Stimulated activated CD4-positive, alpha-beta T cell treated with anti-CD3 and anti-CD28 coated beads, Interleukin-12 subunit alpha, Interleukin-12 subunit beta, amount 100 ng/mL, for 24 hours (primary cell): ENCODE measurements around the gene NRSN2.
"Not testable (repeated sequence)": the region's sequence is repeated elsewhere in the genome, so short reads cannot be mapped to it uniquely, and the experiment has no call there.

ENCODE experiments used
- DNase-seq, 2 experiments: peaks; one replicate each; pipeline ENCODE4 v3.0.0-alpha.2; 2020; ENCODE audit warnings: low read depth in 2 of 2

Gene NRSN2

DNA sequence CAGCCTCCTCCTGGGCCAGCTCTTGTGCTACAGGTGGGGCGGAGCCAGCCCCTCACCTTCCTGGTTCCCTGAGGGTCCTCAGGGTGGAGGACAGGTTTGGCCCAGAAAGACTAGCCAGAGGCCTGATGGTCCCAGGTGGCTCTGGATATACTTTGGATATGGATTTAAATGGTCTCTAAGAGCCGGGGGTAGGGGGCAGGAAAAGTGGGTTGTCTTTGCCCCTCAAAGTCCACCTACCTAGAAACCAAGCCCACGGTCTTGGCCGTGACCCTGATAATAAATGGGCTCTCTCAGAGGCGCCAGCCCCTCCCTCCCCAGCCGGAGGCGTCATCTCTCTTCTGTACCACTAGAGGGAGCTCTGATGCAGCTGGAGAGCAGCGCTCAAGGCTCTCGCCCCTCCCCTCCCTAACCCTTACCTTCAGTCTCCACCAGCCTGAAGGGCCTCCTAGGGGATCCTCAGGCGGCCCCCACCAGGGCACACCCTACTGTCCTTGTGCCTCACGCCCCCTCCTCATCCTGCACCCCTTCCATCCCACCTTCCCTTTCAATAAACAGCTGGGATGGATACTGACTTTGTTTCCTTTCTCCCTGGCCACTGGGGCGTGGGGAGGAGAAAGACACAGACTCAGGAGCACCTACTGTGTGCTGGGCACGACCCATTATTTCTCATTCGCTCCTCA lies 7.5 kb downstream of the NRSN2 start:
- peak; percentile 61 to 68 for DNase-seq

DNA sequence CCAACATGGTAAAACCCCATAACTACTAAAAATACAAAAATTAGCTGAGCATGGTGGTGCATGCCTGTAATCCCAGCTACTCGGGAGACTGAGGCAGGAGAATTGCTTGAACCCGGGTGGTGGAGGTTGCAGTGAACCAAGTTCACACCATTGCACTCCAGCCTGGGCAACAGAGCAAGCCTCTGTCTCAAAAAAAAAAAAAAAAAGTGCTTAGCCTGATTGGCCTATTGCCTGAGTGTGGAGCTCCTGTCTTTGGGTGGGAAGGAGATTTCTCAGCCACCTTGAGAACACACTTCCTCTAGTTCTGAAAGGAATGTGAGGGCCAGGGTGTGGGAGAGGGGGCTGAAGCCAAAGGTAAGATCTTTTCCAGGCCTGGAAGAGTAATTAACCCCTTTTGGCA lies 9.2 kb downstream of the NRSN2 start:
- not testable (repeated sequence) for DNase-seq

DNA sequence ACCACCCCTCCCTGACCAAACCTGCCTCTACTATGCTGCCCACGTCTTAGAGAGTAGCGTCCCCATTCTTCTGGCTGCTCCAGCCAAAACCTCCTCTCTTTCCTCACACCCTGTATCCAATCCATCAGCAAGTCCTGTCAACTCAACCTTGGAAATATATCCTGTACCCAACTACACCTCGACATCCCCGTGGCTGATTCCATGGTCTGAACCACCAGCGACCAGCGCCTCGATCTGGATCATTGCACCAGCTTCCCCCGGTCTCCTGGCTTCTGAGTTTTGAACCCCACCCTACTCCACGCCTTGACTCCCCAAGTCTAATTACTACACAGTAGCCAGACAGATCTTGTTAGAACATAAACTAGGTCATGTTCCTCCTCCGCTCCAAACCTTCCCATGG lies 9.8 kb downstream of the NRSN2 start:
- no peak for DNase-seq

DNA sequence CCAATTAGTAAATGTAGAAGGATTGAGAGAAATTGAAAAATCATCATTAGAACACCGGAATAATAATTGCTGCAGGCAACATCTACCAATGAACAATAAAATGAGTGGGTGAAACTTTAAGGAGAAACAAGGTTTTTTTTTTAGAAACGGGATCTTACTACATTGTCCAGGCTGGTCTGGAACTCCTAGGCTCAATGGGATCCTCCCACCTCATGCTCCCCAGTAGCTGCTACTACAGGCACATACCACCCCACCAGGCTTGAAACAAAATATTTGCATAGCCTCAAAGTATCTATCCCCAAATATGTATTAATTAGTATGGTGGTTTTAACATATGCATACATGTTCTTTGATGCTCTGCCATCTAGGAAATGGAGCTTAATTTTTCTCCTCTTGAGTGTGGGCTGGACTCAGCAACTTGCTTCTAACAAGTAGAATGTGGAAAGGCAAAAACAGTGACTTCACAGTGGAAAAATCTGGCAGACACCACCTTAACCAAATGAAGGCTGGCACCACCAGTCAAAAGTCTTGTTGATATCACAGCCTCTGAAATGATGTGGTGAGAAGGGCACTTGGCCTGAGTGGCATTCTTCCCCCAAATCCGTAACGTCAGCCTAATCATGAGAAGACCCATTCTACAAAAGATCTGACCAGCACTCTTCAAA lies 12.1 kb downstream of the NRSN2 start:
- DNase-seq = no peak

- no peak for DNase-seq
Observed at GRCh38 chr20:361561-361960, 14.7 kb downstream of the NRSN2 start.

GRCh38 chr20:362271-363254 lies 15.7 kb downstream of the NRSN2 start:
- DNase-seq = peak in 1 of 2 experiments; percentile 50

GRCh38 chr20:363319-364078 lies 16.6 kb downstream of the NRSN2 start:
- DNase-seq = no peak

- DNase-seq = no peak
Observed at GRCh38 chr20:364905-365794, 18.2 kb downstream of the NRSN2 start.

- DNase-seq = no peak
Observed at GRCh38 chr20:366041-366718, 19.3 kb downstream of the NRSN2 start.

- DNase-seq = no peak
Observed at GRCh38 chr20:366719-367485, 20.0 kb downstream of the NRSN2 start.

- DNase-seq = no peak
Observed at GRCh38 chr20:367486-367887, 20.6 kb downstream of the NRSN2 start.

DNA sequence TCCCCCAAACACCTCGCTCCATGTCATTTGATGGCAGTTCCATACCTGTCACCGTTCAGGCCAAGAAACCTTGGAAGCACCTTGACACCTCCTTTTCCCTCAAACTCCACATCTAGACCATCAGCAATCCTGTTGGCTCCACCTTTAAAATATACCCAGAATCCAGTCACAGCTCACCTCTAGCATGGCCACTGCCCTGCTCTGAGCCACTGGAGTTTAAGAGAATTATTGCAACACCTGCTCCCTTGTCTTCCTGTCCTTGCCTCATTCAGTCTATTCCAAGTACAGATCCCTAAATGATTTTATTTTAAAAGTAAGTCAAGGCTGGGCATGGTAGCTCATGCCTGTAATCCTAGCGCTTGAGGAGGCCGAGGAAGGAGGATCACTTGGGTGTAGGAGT lies 22.0 kb downstream of the NRSN2 start:
- DNase-seq = no peak

GRCh38 chr20:370151-370600 lies 23.3 kb downstream of the NRSN2 start:
- DNase-seq = no peak

GRCh38 chr20:370977-371754 lies 24.3 kb downstream of the NRSN2 start:
- no peak for DNase-seq

DNA sequence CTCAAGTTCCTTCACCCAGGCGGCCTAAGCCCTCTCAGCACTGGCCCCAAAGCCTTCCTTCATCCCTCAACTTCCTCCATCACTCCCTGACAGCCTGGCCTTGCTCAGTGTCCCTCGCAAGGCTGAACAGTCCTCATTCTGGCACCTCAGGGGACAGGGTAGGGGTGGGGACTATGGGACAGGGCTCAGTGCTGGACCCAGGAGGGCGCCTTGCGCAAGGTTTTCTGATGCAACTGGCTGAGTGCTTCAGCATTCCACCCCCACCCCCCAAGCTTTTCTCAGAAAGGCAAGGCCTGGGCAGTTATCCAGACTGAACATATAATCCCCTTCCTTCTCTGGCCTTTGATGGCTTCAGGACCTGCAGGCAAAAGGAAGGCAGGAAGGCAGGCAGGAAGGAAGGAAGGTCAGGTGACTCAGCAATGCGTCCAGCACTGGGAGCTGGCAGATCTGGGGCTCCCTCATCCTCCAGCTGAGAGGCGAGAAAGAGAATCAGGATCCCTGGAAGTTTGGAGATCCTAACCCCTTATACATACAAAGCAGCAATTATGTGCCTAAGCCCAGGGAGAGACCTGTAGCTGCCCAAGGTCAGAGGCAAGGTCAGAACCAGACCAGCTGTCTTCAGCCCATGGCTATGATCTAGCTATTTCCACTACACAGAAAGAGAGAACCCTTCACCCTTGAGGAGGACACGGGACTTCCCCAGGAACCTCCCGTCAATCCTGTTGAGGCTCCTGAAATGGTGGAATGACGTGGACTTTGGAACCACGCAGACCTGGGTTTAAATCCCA lies 25.0 kb downstream of the NRSN2 start:
- no peak for DNase-seq

DNA sequence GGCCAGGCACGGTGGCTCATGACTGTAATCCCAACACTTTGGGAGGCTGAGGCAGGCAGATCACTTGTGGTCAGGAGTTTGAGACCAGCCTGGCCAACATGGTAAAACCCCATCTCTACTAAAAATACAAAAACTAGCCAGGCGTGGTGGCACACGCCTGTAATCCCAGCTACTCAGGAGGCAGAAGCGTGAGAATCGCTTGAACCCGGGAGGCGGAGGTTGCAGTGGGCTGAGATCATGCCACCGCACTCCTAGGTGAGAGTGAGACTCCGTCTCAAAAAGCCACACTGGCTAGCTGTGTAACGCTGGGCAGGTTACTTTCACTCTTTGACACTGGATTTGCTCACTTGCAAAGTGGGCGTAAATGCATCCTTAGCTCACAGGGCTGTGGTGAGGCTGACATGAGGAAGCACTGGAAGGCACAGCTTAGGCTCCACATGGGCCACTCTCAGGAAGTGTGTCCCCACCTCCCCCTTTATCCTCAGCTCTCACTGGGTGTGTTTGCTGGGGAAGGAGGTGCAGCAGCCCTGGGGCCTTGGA lies 25.7 kb downstream of the NRSN2 start:
- not testable (repeated sequence) for DNase-seq

DNA sequence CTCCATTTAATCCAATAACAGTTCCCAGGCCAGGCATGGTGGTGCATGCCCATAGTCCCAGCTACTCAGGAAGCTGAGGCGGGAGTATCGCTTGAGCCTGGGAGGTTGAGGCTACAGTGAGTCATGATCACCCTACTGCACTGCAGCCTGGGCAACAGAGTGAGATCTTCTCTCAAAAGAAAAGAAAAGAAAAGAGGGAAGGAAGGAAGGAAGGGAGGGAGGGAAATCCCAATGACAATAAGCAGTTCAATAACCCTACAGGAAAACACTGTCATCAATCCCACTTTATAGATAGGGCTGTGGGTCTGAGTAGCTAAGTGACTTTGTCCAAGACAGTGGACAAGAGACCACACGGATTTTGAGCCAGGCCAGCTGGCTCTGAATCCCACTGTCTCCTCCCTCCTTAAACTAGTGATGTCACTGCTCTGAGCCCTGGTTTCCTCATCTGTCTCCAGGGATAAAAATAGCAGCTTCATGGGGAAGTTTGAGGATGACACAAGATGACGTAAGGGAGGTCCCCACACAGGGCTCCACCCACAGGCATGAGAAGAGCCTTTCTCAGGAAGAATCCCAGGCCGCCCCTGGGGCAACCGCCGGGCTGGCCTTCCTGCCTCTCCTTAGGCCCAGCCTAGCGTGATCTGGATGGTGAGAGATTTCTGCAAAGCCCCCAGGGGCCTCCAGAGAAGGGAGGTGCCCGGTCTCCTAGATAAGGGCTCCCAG lies 26.4 kb downstream of the NRSN2 start:
- DNase-seq = no peak
